Neutrophil (primary cell): ENCODE results near the gene RBM24.

Source experiments
- H3K27ac ChIP-seq: fragments of 200-600 bp; sonication (generic); 2 replicates; pipeline ENCODE4 v1.5.1; 2016; ENCODE audit warnings: mild to moderate bottlenecking, moderate library complexity
- H3K27me3 ChIP-seq: fragments of 200-600 bp; sonication (generic); 2 replicates; pipeline ENCODE4 v1.6.0; 2016; ENCODE audit warnings: mild to moderate bottlenecking
- H3K36me3 ChIP-seq: fragments of 200-600 bp; sonication (generic); 2 replicates; pipeline ENCODE4 v1.5.1; 2017
- H3K4me1 ChIP-seq, 2 experiments: fragments of 200-600 bp in 1 of 2; sonication (generic) in 1 of 2; 1 replicate in 1 of 2; 2 replicates in 1 of 2; pipeline versions ENCODE4 v1.5.1 to v1.6.1; 2013 to 2016; ENCODE audit warnings: low read depth in 1 of 2, low read length in 1 of 2, mild to moderate bottlenecking in 1 of 2, moderate library complexity in 1 of 2; ENCODE audit not compliant: control insufficient read depth in 1 of 2, insufficient read depth in 1 of 2
- H3K4me3 ChIP-seq, 2 experiments: fragments of 200-600 bp in 1 of 2; sonication (generic) in 1 of 2; 1 replicate in 1 of 2; 2 replicates in 1 of 2; pipeline ENCODE4 v1.5.1; 2013 to 2016; ENCODE audit warnings: low read depth in 1 of 2, low read length in 1 of 2, mild to moderate bottlenecking in 1 of 2, moderate library complexity in 1 of 2
- H3K9me3 ChIP-seq: fragments of 200-600 bp; sonication (generic); 2 replicates; pipeline ENCODE4 v1.5.1; 2016
- CTCF ChIP-seq: fragments of 200-600 bp; sonication (generic); IDR thresholded peaks from 2 replicates; pipeline ENCODE4 v1.5.1; 2016; ENCODE audit warnings: antibody characterized with exemption

RBM24 gene

DNA sequence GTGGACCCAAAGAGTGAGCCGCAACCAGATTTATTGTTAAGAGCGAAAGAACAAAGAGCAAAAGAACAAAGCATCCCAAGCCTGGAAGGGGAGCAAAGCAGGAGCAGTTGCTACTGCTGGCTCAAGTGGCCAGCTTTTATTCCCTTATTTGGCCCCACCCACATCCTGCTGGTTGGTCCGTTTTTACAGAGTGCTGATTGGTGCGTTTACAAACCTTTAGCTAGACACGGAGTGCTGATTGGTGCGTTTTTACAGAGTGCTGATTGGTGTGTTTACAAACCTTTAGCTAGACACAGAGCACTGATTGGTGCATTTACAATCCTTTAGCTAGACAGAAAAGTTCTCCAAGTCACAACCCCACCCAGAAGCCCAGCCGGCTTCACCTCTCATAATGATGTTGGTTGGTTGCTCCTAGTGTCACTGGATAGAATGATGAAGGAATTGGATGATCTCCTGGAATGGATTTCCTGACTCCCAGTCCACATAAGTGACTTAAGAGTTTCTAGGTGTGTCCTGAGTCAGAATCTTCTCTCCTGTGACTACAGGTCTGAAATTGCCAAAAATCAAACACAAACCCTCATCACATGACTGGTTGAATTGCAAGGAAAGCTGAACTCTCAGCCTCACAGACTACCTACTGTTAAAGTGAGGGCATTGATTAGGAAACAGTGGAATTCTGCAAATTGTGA lies 60.1 kb downstream of the RBM24 start:
- no peak overlapping the region for H3K27ac ChIP-seq
- H3K27me3 ChIP-seq: no peaks in the 10 kb centered on the region
- no peak overlapping the region for H3K4me3 ChIP-seq
- no peaks in the 10 kb centered on the region for H3K36me3 ChIP-seq
- TF ChIP-seq CTCF: no peak
- no peaks in the 10 kb centered on the region for H3K4me1 ChIP-seq
- no peaks in the 10 kb centered on the region for H3K9me3 ChIP-seq

DNA sequence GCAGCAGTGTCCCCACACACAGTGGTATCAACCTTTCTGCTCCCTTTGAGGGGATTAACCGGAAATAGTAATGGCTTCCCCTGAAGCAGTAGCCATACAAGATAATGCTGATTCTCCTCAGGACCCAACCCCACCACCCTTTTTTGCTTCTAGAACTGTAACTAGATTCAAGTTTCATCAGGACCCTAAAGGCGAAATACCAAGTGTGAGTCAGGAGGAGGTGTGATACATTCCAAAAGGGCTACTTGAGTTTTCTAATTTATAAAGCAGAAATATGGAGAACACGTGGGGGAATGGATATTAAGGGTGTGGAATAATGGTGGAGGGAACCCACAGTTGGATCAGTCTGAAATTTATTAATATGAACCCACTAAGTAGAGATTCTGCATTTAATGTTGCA lies 60.7 kb downstream of the RBM24 start:
- Histone ChIP-seq H3K27ac (no peak overlapping the region), H3K4me3 (no peak overlapping the region)

DNA sequence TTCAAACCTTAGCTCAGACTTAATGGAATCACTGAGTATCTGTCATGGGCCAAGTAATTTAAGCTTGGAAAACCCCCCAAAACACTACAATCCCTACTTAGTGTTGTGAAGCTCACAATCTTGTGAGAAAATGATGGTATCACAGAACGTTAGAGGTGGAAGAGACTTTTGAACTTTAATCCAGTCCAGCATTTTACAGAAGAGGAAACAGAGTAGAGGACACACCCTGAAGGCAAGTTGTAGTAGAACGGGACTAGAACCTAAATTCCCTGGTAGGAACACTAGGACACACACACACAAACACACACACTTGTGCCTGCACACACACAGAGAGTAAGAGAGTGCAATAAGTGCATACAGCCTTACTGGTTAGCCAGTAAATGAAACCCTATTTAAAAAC lies 62.1 kb downstream of the RBM24 start:
- no peaks in the 10 kb centered on the region for H3K4me1 ChIP-seq
- no peak overlapping the region for H3K4me3 ChIP-seq
- H3K36me3 ChIP-seq: no peaks in the 10 kb centered on the region
- H3K27ac ChIP-seq: no peak overlapping the region
- no peak for TF ChIP-seq CTCF
- no peaks in the 10 kb centered on the region for H3K9me3 ChIP-seq
- H3K27me3 ChIP-seq: peaks cover 7% of the 10 kb centered on the region

More for the DNA sequence above, 60.7 kb downstream of the RBM24 start:
- no peaks in the 10 kb centered on the region for H3K4me1 ChIP-seq
- TF ChIP-seq CTCF: no peak
- H3K9me3 ChIP-seq: no peaks in the 10 kb centered on the region
- H3K36me3 ChIP-seq: no peaks in the 10 kb centered on the region
- peaks cover 3% of the 10 kb centered on the region for H3K27me3 ChIP-seq
